GM06990 (cell line): ENCODE measurements around the gene RERE.
A peak's percentile ranks its signal among the peaks of the same experiment; 100 is the strongest.

Experiments used
- DNase-seq: peaks from one replicate; pipeline ENCODE4 v3.0.0-alpha.2; 2011; ENCODE audit not compliant: insufficient read length; ENCODE audit errors: extremely low read depth
- H3K27me3 ChIP-seq: replicated peaks from 2 replicates; pipeline ENCODE4 v1.6.0; 2011; ENCODE audit warnings: low read length; ENCODE audit not compliant: control insufficient read depth, insufficient read depth
- H3K36me3 ChIP-seq: 2 replicates; pipeline ENCODE4 v1.5.1; 2011; ENCODE audit warnings: low read length; ENCODE audit not compliant: control insufficient read depth, insufficient read depth
- H3K4me3 ChIP-seq: replicated peaks from 2 replicates; pipeline ENCODE4 v1.5.1; 2011; ENCODE audit warnings: low read depth, mild to moderate bottlenecking, control low read depth, low read length
- CTCF ChIP-seq: IDR thresholded peaks from 2 replicates; pipeline ENCODE4 v1.5.1; 2011; ENCODE audit warnings: low read length, control low read depth, mild to moderate bottlenecking, inconsistent platforms; ENCODE audit not compliant: insufficient read depth, poor library complexity, severe bottlenecking

RERE gene

GRCh38 chr1:8349961-8350360 lies 467.5 kb downstream of the RERE start:
- DNase-seq: no peak
- peaks cover 3% of the 10 kb centered on the region for H3K36me3 ChIP-seq
- no peak for TF ChIP-seq CTCF
- H3K27me3 ChIP-seq: no peaks in the 10 kb centered on the region
- no peak overlapping the region for H3K4me3 ChIP-seq

- Histone ChIP-seq H3K36me3 (peaks cover 3% of the 10 kb centered on the region; the same call in 1 of the 2 replicates), H3K4me3 (no peak overlapping the region), H3K27me3 (no peaks in the 10 kb centered on the region)
- DNase-seq: no peak
- TF ChIP-seq CTCF: no peak
Measured at GRCh38 chr1:8349473-8349865, 468.0 kb downstream of the RERE start.

GRCh38 chr1:8348777-8349472 lies 468.5 kb downstream of the RERE start:
- TF ChIP-seq CTCF: peak; percentile 88
- no peaks in the 10 kb centered on the region for H3K27me3 ChIP-seq
- peak; percentile 57 for DNase-seq

GRCh38 chr1:8348047-8348776 lies 469.2 kb downstream of the RERE start:
- no peak for DNase-seq
- Histone ChIP-seq H3K4me3 (no peak overlapping the region), H3K27me3 (no peaks in the 10 kb centered on the region), H3K36me3 (no peaks in the 10 kb centered on the region)
- no peak for TF ChIP-seq CTCF

More at GRCh38 chr1:8348777-8349472, 468.5 kb downstream of the RERE start:
- Histone ChIP-seq H3K4me3 (no peak overlapping the region), H3K36me3 (peaks cover 2% of the 10 kb centered on the region; the same call in 1 of the 2 replicates)

- H3K27me3 ChIP-seq: no peaks in the 10 kb centered on the region
- no peak for DNase-seq
- TF ChIP-seq CTCF: no peak
- H3K4me3 ChIP-seq: no peak overlapping the region
- H3K36me3 ChIP-seq: no peaks in the 10 kb centered on the region
Measured at GRCh38 chr1:8347635-8348034, 469.8 kb downstream of the RERE start.
